Ammon's horn (tissue), 1 donor: ENCODE results near the gene RNF151.
A peak's percentile ranks its signal among the peaks of the same experiment; 100 is the strongest.
"Not testable (repeated sequence)": the region's sequence is repeated elsewhere in the genome, so short reads cannot be mapped to it uniquely, and the experiment has no call there.

Experiments used
- DNase-seq: peaks from one replicate; pipeline ENCODE4 v3.0.0-alpha.2; 2016; ENCODE audit warnings: low spot score

The RNF151 gene

GRCh38 chr16:1939833-1940232 is 26.8 kb upstream of the RNF151 start:
- DNase-seq = not testable (repeated sequence)

- no peak for DNase-seq
Observed at GRCh38 chr16:1940273-1941161, 26.1 kb upstream of the RNF151 start.

GRCh38 chr16:1941162-1942046 is 25.3 kb upstream of the RNF151 start:
- DNase-seq = no peak

GRCh38 chr16:1942047-1942809 is 24.4 kb upstream of the RNF151 start:
- DNase-seq = no peak

- peak; percentile 99 for DNase-seq
Observed at GRCh38 chr16:1942810-1943726, 23.6 kb upstream of the RNF151 start, which contains the start of gene MSRB1. Gene MSRB1 (minus strand): TSS chr16:1943199. CDS start chr16:1943156, 43 bp downstream.

- no peak for DNase-seq
Observed at GRCh38 chr16:1944612-1945199, 21.9 kb upstream of the RNF151 start.

- DNase-seq = no peak
Observed at GRCh38 chr16:1945559-1946391, 20.9 kb upstream of the RNF151 start.

GRCh38 chr16:1946495-1947368 is 19.9 kb upstream of the RNF151 start:
- DNase-seq = no peak

- no peak for DNase-seq
Observed at GRCh38 chr16:1947369-1947670, 19.3 kb upstream of the RNF151 start.

GRCh38 chr16:1949507-1949906 is 17.1 kb upstream of the RNF151 start:
- DNase-seq = no peak

GRCh38 chr16:1950047-1950446 is 16.6 kb upstream of the RNF151 start:
- no peak for DNase-seq

- DNase-seq = no peak
Observed at GRCh38 chr16:1950559-1950958, 16.1 kb upstream of the RNF151 start.

GRCh38 chr16:1953734-1954133 is 12.9 kb upstream of the RNF151 start:
- DNase-seq = no peak

GRCh38 chr16:1957434-1958142 is 9.1 kb upstream of the RNF151 start:
- DNase-seq = not testable (repeated sequence)

GRCh38 chr16:1958143-1958491 is 8.5 kb upstream of the RNF151 start:
- not testable (repeated sequence) for DNase-seq

GRCh38 chr16:1958715-1959268 is 7.9 kb upstream of the RNF151 start:
- DNase-seq = no peak

GRCh38 chr16:1959269-1960039 is 7.2 kb upstream of the RNF151 start, which contains the start of gene NDUFB10:
Gene NDUFB10 (plus strand): TSS chr16:1959538. CDS start chr16:1959625, 87 bp downstream.
- peak; percentile 88 for DNase-seq
